NCI-H510A treated with DMSO at 0.1 percent for 48 hours (cell line): ENCODE data around the gene TAOK1.

ENCODE experiments used
- DNase-seq: peaks from one replicate; lab custom pipeline; 2025; lab: John Stamatoyannopoulos, UW

TAOK1 gene

GRCh38 chr17:29571883-29572681 is 181.9 kb downstream of the TAOK1 start:
- DNase-seq, result no peak

- DNase-seq, result no peak
Measured at GRCh38 chr17:29572691-29573557, 182.8 kb downstream of the TAOK1 start.

- DNase-seq, result no peak
Measured at GRCh38 chr17:29573558-29573869, 183.4 kb downstream of the TAOK1 start.

- DNase-seq, result no peak
Measured at GRCh38 chr17:29573871-29574731, 183.9 kb downstream of the TAOK1 start.

- no peak for DNase-seq
Measured at GRCh38 chr17:29574732-29575510, 184.8 kb downstream of the TAOK1 start.

GRCh38 chr17:29575511-29576213 is 185.5 kb downstream of the TAOK1 start:
- no peak for DNase-seq

- DNase-seq, result no peak
Measured at GRCh38 chr17:29576214-29577000, 186.2 kb downstream of the TAOK1 start.

- no peak for DNase-seq
Measured at GRCh38 chr17:29577001-29577370, 186.8 kb downstream of the TAOK1 start.

- DNase-seq, result no peak
Measured at GRCh38 chr17:29577385-29578211, 187.4 kb downstream of the TAOK1 start.

- no peak for DNase-seq
Measured at GRCh38 chr17:29578626-29579485, 188.7 kb downstream of the TAOK1 start.

GRCh38 chr17:29579866-29580771 is 190.0 kb downstream of the TAOK1 start:
- peak; percentile 79 for DNase-seq

GRCh38 chr17:29581583-29582253 is 191.6 kb downstream of the TAOK1 start:
- no peak for DNase-seq

- no peak for DNase-seq
Measured at GRCh38 chr17:29582254-29582765, 192.1 kb downstream of the TAOK1 start.

- DNase-seq, result no peak
Measured at GRCh38 chr17:29582772-29583171, 192.6 kb downstream of the TAOK1 start.

- no peak for DNase-seq
Measured at GRCh38 chr17:29583324-29584248, 193.4 kb downstream of the TAOK1 start.
